NB4 (cell line): ENCODE results near the gene TMEM11.
A peak's percentile ranks its signal among the peaks of the same experiment; 100 is the strongest.

Experiments used
- DNase-seq: peaks from one replicate; pipeline ENCODE4 v3.0.0; 2010; ENCODE audit warnings: low read depth
- H3K4me3 ChIP-seq: one replicate; pipeline ENCODE4 v1.5.1; 2011; ENCODE audit warnings: mild to moderate bottlenecking, low read depth, low read length, moderate library complexity
- MYC ChIP-seq: IDR thresholded peaks from 2 replicates; pipeline ENCODE4 v1.6.1; 2011; ENCODE audit warnings: low read depth, low read length
- POLR2A ChIP-seq: IDR thresholded peaks from 2 replicates; pipeline ENCODE4 v1.6.1; 2011; ENCODE audit warnings: mild to moderate bottlenecking; ENCODE audit not compliant: insufficient read length; ENCODE audit errors: extremely low read depth
- TF ChIP-seq, protein P1 (sequence below): IDR thresholded peaks from 2 replicates; pipeline ENCODE4 v1.6.1; 2011; ENCODE audit warnings: low read depth, low read length
- TF ChIP-seq, protein P2 (sequence below): IDR thresholded peaks from one replicate; pipeline ENCODE4 v1.5.1; 2012; ENCODE audit warnings: low read depth, low read length

TMEM11 gene

DNA sequence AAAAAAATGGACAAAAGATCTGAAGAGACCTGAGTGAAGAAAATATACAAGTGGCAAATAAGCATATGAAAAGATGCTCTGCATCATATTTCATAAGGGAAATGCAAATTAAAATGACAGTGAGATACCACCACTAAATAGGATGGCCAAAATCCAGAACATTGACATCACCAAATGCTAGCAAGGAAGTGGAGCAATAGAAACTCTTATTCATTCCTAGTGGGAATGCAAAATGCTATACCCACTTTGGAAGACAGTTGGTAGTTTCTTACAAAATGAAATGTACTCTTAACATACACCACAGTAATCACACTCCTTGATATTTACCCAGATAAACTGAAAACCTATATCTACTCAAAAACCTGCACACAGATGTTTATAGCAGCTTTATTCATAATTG, 53.6 kb downstream of the TMEM11 start:
- DNase-seq = no peak
- H3K4me3 ChIP-seq = no peak overlapping the region
- TF ChIP-seq, protein P1, sequence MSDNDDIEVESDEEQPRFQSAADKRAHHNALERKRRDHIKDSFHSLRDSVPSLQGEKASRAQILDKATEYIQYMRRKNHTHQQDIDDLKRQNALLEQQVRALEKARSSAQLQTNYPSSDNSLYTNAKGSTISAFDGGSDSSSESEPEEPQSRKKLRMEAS = no peak
- TF ChIP-seq, protein P2, sequence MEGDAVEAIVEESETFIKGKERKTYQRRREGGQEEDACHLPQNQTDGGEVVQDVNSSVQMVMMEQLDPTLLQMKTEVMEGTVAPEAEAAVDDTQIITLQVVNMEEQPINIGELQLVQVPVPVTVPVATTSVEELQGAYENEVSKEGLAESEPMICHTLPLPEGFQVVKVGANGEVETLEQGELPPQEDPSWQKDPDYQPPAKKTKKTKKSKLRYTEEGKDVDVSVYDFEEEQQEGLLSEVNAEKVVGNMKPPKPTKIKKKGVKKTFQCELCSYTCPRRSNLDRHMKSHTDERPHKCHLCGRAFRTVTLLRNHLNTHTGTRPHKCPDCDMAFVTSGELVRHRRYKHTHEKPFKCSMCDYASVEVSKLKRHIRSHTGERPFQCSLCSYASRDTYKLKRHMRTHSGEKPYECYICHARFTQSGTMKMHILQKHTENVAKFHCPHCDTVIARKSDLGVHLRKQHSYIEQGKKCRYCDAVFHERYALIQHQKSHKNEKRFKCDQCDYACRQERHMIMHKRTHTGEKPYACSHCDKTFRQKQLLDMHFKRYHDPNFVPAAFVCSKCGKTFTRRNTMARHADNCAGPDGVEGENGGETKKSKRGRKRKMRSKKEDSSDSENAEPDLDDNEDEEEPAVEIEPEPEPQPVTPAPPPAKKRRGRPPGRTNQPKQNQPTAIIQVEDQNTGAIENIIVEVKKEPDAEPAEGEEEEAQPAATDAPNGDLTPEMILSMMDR = no peak
- TF ChIP-seq POLR2A (no peak), MYC (no peak)

DNA sequence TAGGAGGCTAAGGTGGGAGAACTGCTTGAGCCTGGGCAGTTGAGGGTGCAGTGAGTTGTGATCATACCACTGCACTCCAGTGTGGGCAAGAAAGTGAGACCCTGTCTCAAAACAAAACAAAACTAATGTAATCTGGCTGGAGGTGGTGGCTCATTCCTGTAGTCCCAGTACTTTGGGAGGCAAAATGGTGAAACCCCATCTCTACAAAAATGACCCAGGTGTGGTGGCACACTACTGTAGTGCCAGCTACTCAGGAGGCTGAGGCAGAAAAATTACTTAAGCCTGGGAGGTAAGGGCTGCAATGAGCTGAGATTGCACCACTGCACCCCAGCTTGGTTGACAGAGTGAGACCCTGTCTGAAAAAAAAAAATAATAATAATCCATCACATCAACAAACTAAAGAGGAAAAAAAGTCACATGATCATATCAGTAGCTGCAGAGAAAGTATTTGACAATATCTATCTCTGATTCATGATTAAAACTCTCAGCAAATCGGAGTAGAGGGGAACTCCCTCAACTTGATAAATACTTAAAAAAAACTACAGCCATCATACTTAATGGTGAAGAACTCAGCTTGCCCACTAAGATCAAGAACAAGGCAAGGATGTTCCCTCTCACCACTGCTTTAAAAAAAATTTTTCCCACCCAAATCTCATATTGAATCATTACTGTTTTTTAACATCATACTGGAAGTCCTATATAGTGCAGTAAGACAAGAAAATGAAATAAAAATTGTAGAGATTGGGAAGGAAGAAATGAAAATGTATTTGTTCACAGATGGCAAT, 56.2 kb downstream of the TMEM11 start:
- H3K4me3 ChIP-seq = no peak overlapping the region
- DNase-seq = no peak
- TF ChIP-seq, protein P2 = no peak
- TF ChIP-seq MYC (no peak), POLR2A (no peak)
- TF ChIP-seq, protein P1 = no peak

DNA sequence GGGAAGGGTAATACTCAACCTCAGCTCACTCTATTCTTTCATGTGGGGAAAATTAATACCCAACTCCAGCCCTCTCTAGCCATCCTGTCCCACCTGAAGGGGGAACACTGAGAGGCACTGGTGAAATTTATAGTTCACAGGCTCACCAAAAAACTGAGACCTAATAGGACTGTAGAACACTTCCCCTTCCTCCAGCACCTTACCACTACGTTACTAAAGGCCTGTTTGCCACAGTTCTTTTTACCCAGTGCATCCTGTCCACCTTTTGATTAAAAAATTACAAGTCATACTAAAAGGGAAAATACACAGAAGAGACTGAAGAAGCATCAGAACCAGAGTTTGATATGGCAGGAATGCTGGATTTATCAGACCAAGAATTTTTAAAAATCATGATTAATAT, 61.2 kb downstream of the TMEM11 start:
- H3K4me3 ChIP-seq = no peak overlapping the region
- TF ChIP-seq, protein P1 = no peak
- no peak for TF ChIP-seq POLR2A
- no peak for TF ChIP-seq MYC
- TF ChIP-seq, protein P2 = no peak
- no peak for DNase-seq

DNA sequence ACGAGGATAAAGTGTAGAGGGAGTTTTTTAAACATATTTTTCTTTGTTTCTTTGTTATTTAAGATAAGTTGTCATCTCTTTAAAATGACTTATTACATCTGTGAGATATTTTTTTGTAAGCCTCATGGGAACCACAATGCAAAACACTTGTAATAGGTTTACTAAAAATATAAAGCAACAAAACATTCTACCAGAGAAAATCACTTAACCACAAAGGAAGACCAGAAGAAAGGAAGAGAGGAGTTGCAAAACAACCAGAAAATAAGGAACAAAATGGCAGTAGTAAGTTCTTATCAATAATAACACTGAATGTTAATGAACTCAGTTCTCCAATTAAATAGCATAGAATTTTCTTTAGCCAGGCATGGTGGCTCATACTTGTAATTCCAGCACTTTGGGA, 64.3 kb downstream of the TMEM11 start:
- H3K4me3 ChIP-seq = no peak overlapping the region
- DNase-seq = peak; percentile 74
- TF ChIP-seq, protein P2 = no peak
- TF ChIP-seq MYC = no peak
- TF ChIP-seq POLR2A = no peak
- TF ChIP-seq, protein P1 = no peak
